PC-9 (cell line): ENCODE measurements around the gene LRRC27. TPM values are rescaled to one million over a fixed set of nuclear protein-coding genes. Genes with fewer than 3 reads are reported as not detected.
A peak's percentile ranks its signal among the peaks of the same experiment; 100 is the strongest.

ENCODE experiments used
- BruUV-seq: library from RNA; stranded (reverse); fragments of 400-500 nt; replicated peaks from 2 replicates; lab custom pipeline; 2021; lab: Mats Ljungman, UMichigan
- CTCF ChIA-PET: fragments of 300-600 bp; sonication (Branson Sonifier 250); formaldehyde crosslinking; loops from one replicate; lab custom pipeline; 2022; ENCODE audit warnings: antibody characterized with exemption; lab: Charles Lee
- POLR2A ChIA-PET: fragments of 300-600 bp; sonication (Branson Sonifier 250); formaldehyde crosslinking; loops from one replicate; lab custom pipeline; 2022; ENCODE audit warnings: antibody characterized with exemption; ENCODE audit not compliant: unreplicated experiment; lab: Charles Lee
- DNase-seq, 2 experiments: peaks; one replicate each; pipeline versions ENCODE4 v3.0.0 to v3.0.0-alpha.2; 2015 to 2022; ENCODE audit warnings: mixed read lengths in 1 of 2
- H2AFZ ChIP-seq: fragments of 200-600 bp; sonication (generic); 2 replicates; pipeline ENCODE4 v1.8.1; 2017; ENCODE audit warnings: antibody characterized with exemption
- H3F3A ChIP-seq: fragments of 200-600 bp; sonication (generic); 2 replicates; pipeline ENCODE4 v1.8.1; 2017; ENCODE audit warnings: antibody characterized with exemption, mild to moderate bottlenecking, low read depth; ENCODE audit not compliant: insufficient read depth
- H3K27ac ChIP-seq: fragments of 200-600 bp; sonication (generic); 2 replicates; pipeline ENCODE4 v1.6.1; 2016; ENCODE audit warnings: mixed run types
- H3K27me3 ChIP-seq: fragments of 200-600 bp; sonication (generic); 2 replicates; pipeline ENCODE4 v1.6.1; 2016; ENCODE audit warnings: low read depth, mixed run types; ENCODE audit not compliant: insufficient read depth
- H3K36me3 ChIP-seq: fragments of 200-600 bp; sonication (generic); 2 replicates; pipeline ENCODE4 v1.6.1; 2016; ENCODE audit warnings: low read depth, mixed run types
- H3K4me1 ChIP-seq: fragments of 200-600 bp; sonication (generic); replicated peaks from 2 replicates; pipeline ENCODE4 v1.6.1; 2016; ENCODE audit warnings: mixed run types; ENCODE audit not compliant: insufficient read depth
- H3K4me2 ChIP-seq: fragments of 200-600 bp; sonication (generic); 2 replicates; pipeline ENCODE4 v1.6.1; 2017; ENCODE audit warnings: mixed run types
- H3K4me3 ChIP-seq: fragments of 200-600 bp; sonication (generic); 2 replicates; pipeline ENCODE4 v1.6.1; 2016; ENCODE audit warnings: mixed run types
- H3K79me2 ChIP-seq: fragments of 200-600 bp; sonication (generic); 2 replicates; pipeline ENCODE4 v1.6.1; 2017; ENCODE audit warnings: low read depth, mixed run types
- H3K9me2 ChIP-seq: fragments of 200-600 bp; sonication (generic); 2 replicates; pipeline ENCODE4 v1.8.1; 2017; ENCODE audit warnings: mild to moderate bottlenecking; ENCODE audit not compliant: insufficient read depth
- H3K9me3 ChIP-seq: fragments of 200-600 bp; sonication (generic); 2 replicates; pipeline ENCODE4 v1.8.1; 2016; ENCODE audit warnings: low read depth; ENCODE audit not compliant: insufficient read depth
- H4K20me1 ChIP-seq: fragments of 200-600 bp; sonication (generic); 2 replicates; pipeline ENCODE4 v1.8.1; 2017; ENCODE audit not compliant: insufficient read depth
- CTCF ChIP-seq: fragments of 200-600 bp; sonication (generic); conservative IDR thresholded peaks from 2 replicates; pipeline ENCODE4 v1.6.1; 2017; ENCODE audit warnings: mixed run types, antibody characterized with exemption, mild to moderate bottlenecking, moderate library complexity
- EZH2 ChIP-seq: fragments of 200-600 bp; sonication (generic); IDR thresholded peaks from 2 replicates; pipeline ENCODE4 v1.8.0; 2017; ENCODE audit warnings: antibody characterized with exemption, low read depth
- intact Hi-C: fragments of 100-400 bp; cut with micrococcal nuclease; formaldehyde crosslinking; loops from one replicate; pipeline ENCODE4 v1.10.0; 2022; ENCODE audit not compliant: unreplicated experiment
- total RNA-seq: library from RNA; stranded (reverse); gene quantifications from 2 replicates; pipeline ENCODE4 v1.2.3, GENCODE V29; 2021

The LRRC27 gene
- total RNA-seq, 1 experiment from 2014 or later: 10.0 TPM

- no peaks in the 10 kb centered on the region for H3K27me3 ChIP-seq
- peak overlapping the region; percentile 20; the same call in 1 of the 2 replicates for H3K4me3 ChIP-seq
- no TSS peak for BruUV-seq
- POLR2A ChIA-PET: no interaction called here
- TF ChIP-seq CTCF: no peak
- no peak for TF ChIP-seq EZH2
- intact Hi-C loops: no loop called here
- H2AFZ ChIP-seq: peak overlapping the region; percentile 67; the same call in 1 of the 2 replicates
- H3K4me2 ChIP-seq: peak overlapping the region; percentile 67
- H4K20me1 ChIP-seq: no peaks in the 10 kb centered on the region
- CTCF ChIA-PET: no interaction called here
- DNase-seq: peak; percentile 39 to 69
- no peaks in the 10 kb centered on the region for H3K9me3 ChIP-seq
- no peaks in the 10 kb centered on the region for H3K9me2 ChIP-seq
- no peaks in the 10 kb centered on the region for H3K36me3 ChIP-seq
- peaks cover 15% of the 10 kb centered on the region for H3K4me1 ChIP-seq
- no peaks in the 10 kb centered on the region for H3K79me2 ChIP-seq
- H3F3A ChIP-seq: peaks cover 10% of the 10 kb centered on the region; the same call in 1 of the 2 replicates
- peak overlapping the region; percentile 66 for H3K27ac ChIP-seq
Observed at GRCh38 chr10:132319853-132320653, 11.9 kb upstream of the LRRC27 start.

GRCh38 chr10:132320654-132321469 lies 11.1 kb upstream of the LRRC27 start:
- no peaks in the 10 kb centered on the region for H3K79me2 ChIP-seq
- peaks cover 10% of the 10 kb centered on the region; the same call in 1 of the 2 replicates for H3F3A ChIP-seq
- no peaks in the 10 kb centered on the region for H3K36me3 ChIP-seq
- TF ChIP-seq EZH2 (no peak), CTCF (no peak)
- no peaks in the 10 kb centered on the region for H3K27me3 ChIP-seq
- ChIA-PET CTCF (no interaction called here), POLR2A (no interaction called here)
- no TSS peak for BruUV-seq
- H3K9me3 ChIP-seq: no peaks in the 10 kb centered on the region
- peak overlapping the region; percentile 20; the same call in 1 of the 2 replicates for H3K4me3 ChIP-seq
- H3K4me1 ChIP-seq: peaks cover 15% of the 10 kb centered on the region
- no peaks in the 10 kb centered on the region for H4K20me1 ChIP-seq
- no peak for DNase-seq
- H3K4me2 ChIP-seq: peak overlapping the region; percentile 67
- no peaks in the 10 kb centered on the region for H3K9me2 ChIP-seq
- H2AFZ ChIP-seq: peak overlapping the region; percentile 67; the same call in 1 of the 2 replicates
- peak overlapping the region; percentile 66 for H3K27ac ChIP-seq
- intact Hi-C loops: no loop called here

- TF ChIP-seq CTCF (no peak), EZH2 (no peak)
- no peak overlapping the region for H3K27ac ChIP-seq
- H3K4me1 ChIP-seq: peaks cover 15% of the 10 kb centered on the region
- no peaks in the 10 kb centered on the region for H3K9me2 ChIP-seq
- no peak overlapping the region for H3K4me3 ChIP-seq
- H3K4me2 ChIP-seq: no peak overlapping the region
- peaks cover 10% of the 10 kb centered on the region; the same call in 1 of the 2 replicates for H3F3A ChIP-seq
- ChIA-PET CTCF (no interaction called here), POLR2A (interaction anchor here (0.5 kb wide), 1 partner anchor 134 kb away, joined by 6 read pairs; no protein-coding TSS in a partner anchor)
- peaks cover 2% of the 10 kb centered on the region; the same call in 1 of the 2 replicates for H3K79me2 ChIP-seq
- DNase-seq: no peak
- BruUV-seq: no TSS peak
- H3K27me3 ChIP-seq: no peaks in the 10 kb centered on the region
- H2AFZ ChIP-seq: no peak overlapping the region
- no peaks in the 10 kb centered on the region for H3K36me3 ChIP-seq
- no peaks in the 10 kb centered on the region for H3K9me3 ChIP-seq
- intact Hi-C loops: no loop called here
- no peaks in the 10 kb centered on the region for H4K20me1 ChIP-seq
Observed at GRCh38 chr10:132321726-132322125, 10.3 kb upstream of the LRRC27 start.
